NCI-H748 treated with DMSO at 0.1 percent for 48 hours (cell line): ENCODE data around the gene SLC25A24.
"Not testable (repeated sequence)": the region's sequence is repeated elsewhere in the genome, so short reads cannot be mapped to it uniquely, and the experiment has no call there.

Experiments used
- DNase-seq: peaks from one replicate; lab custom pipeline; 2025; lab: John Stamatoyannopoulos, UW

Gene SLC25A24

GRCh38 chr1:108199201-108199691 is 897 bp downstream of the SLC25A24 start:
- peak; percentile 49 for DNase-seq

- DNase-seq, result no peak
Measured at GRCh38 chr1:108194051-108194450, 6.1 kb downstream of the SLC25A24 start.

- DNase-seq, result no peak
Measured at GRCh38 chr1:108193333-108193732, 6.8 kb downstream of the SLC25A24 start.

- DNase-seq, result no peak
Measured at GRCh38 chr1:108192581-108192980, 7.6 kb downstream of the SLC25A24 start.

GRCh38 chr1:108190686-108191416 is 9.3 kb downstream of the SLC25A24 start:
- DNase-seq, result no peak

GRCh38 chr1:108190001-108190634 is 10.0 kb downstream of the SLC25A24 start:
- no peak for DNase-seq

- DNase-seq, result no peak
Measured at GRCh38 chr1:108188801-108189200, 11.3 kb downstream of the SLC25A24 start.

- no peak for DNase-seq
Measured at GRCh38 chr1:108182959-108183700, 17.0 kb downstream of the SLC25A24 start.

- no peak for DNase-seq
Measured at GRCh38 chr1:108179018-108179417, 21.1 kb downstream of the SLC25A24 start.

GRCh38 chr1:108162409-108162808 is 37.7 kb downstream of the SLC25A24 start:
- DNase-seq, result not testable (repeated sequence)

- not testable (repeated sequence) for DNase-seq
Measured at GRCh38 chr1:108159951-108160350, 40.2 kb downstream of the SLC25A24 start.

- DNase-seq, result no peak
Measured at GRCh38 chr1:108158893-108159453, 41.2 kb downstream of the SLC25A24 start.

GRCh38 chr1:108154314-108154713 is 45.8 kb downstream of the SLC25A24 start:
- no peak for DNase-seq

- DNase-seq, result no peak
Measured at GRCh38 chr1:108152782-108153222, 47.3 kb downstream of the SLC25A24 start.

- DNase-seq, result no peak
Measured at GRCh38 chr1:108151548-108151947, 48.6 kb downstream of the SLC25A24 start.

- DNase-seq, result no peak
Measured at GRCh38 chr1:108149796-108150467, 50.2 kb downstream of the SLC25A24 start.

GRCh38 chr1:108144569-108144968 is 55.6 kb downstream of the SLC25A24 start:
- not testable (repeated sequence) for DNase-seq

GRCh38 chr1:108142773-108143394 is 57.3 kb downstream of the SLC25A24 start:
- no peak for DNase-seq

- no peak for DNase-seq
Measured at GRCh38 chr1:108142258-108142657, 57.9 kb downstream of the SLC25A24 start.

GRCh38 chr1:108141621-108142020 is 58.5 kb downstream of the SLC25A24 start:
- no peak for DNase-seq

GRCh38 chr1:108140936-108141335 is 59.2 kb downstream of the SLC25A24 start:
- DNase-seq, result no peak
